ENCODE results near the gene OR6X1.
"Not testable (repeated sequence)": the region's sequence is repeated elsewhere in the genome, so short reads cannot be mapped to it uniquely, and the experiment has no call there.

OR6X1 gene

DNA sequence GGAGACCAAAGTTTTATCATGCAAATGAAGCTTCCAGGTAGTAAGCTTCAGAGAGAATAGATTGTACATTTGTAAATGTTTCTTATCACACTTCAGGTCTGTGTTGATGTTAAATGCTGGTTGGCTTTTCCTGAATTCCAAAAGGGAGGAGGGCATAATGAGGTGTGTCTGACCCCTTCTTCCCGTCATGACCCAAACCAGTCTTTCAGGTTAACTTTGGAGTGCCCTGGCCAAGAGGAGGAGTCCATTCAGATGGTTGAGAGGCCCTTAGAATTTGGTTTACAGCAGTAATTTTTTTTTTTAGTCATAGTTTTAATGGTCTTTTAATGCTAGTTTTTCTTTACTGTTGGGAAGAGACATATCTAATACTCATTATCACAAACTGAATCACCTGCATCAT lies 2.5 kb downstream of the OR6X1 start:
- no peak for DNase-seq

GRCh38 chr11:123748349-123748748 lies 6.0 kb downstream of the OR6X1 start:
- DNase-seq = not testable (repeated sequence)

GRCh38 chr11:123745764-123746451 lies 8.4 kb downstream of the OR6X1 start:
- no peak for DNase-seq

GRCh38 chr11:123742724-123743120 lies 11.6 kb downstream of the OR6X1 start:
- DNase-seq = no peak

GRCh38 chr11:123742031-123742723 lies 12.1 kb downstream of the OR6X1 start:
- DNase-seq = no peak

GRCh38 chr11:123741159-123742030 lies 12.9 kb downstream of the OR6X1 start, which contains the start of gene ZNF202:
Gene ZNF202 (minus strand): TSS chr11:123741660. CDS start chr11:123730888, 10,772 bp downstream.
- peak; percentile 84 for DNase-seq

- DNase-seq = no peak
These were observed 13.5 kb downstream of the OR6X1 start for GRCh38 chr11:123740787-123741158.

DNA sequence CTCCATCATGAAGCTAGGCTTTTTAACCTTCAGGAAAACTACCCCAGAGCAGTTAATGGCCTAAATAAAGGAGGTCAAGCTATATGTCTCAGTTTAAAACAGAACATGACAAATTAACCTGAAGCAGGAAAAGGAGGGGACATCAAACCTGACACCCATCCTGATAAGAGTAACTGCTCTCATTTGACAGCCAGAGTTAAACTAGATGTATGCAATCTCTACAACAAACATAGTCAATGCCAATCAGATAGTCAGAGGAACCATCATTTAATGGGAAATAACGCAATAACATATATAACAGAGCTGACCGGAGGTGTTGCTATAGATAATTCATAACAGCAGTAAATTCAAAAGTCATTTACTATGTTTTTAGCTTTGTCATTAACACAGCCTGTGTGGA lies 15.9 kb downstream of the OR6X1 start:
- no peak for DNase-seq

DNA sequence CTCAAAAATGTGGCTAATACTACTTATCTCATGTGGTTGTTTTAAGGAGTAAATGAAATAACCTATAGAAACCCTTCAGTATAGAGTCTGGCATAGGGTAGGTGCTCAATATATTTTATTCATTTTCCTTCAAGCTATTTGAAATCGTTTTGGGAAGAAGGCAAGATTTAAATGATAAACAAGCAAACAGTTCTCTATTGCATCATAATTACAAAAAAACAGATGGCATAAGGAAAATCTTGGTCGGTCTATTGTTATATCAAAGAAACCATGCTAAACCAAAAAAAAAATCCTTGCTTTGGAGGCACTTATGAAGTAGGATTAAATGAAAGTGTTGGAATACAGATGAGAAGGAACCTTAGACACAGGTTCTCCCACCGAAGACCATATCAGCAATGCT lies 17.5 kb downstream of the OR6X1 start:
- DNase-seq = no peak

DNA sequence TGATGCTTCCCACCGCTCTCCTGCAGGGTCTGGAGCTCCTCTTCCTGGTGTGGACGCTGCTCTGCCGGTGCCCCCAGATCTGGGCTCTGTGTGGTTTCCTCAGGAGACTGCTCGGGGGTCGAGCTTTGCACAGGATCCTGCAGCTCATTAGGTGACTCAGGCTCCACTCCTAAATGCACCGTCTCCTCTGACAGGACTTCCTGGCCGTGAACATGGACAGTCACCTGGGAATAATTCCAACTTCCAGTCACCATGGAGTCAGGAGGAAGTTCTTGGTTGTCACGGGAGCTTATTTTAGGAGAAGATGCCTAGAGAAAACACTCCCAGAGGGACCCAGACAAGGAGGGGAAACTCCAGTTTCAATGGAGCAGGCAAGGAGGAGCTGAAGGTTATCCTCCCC lies 24.7 kb downstream of the OR6X1 start:
- no peak for DNase-seq

DNA sequence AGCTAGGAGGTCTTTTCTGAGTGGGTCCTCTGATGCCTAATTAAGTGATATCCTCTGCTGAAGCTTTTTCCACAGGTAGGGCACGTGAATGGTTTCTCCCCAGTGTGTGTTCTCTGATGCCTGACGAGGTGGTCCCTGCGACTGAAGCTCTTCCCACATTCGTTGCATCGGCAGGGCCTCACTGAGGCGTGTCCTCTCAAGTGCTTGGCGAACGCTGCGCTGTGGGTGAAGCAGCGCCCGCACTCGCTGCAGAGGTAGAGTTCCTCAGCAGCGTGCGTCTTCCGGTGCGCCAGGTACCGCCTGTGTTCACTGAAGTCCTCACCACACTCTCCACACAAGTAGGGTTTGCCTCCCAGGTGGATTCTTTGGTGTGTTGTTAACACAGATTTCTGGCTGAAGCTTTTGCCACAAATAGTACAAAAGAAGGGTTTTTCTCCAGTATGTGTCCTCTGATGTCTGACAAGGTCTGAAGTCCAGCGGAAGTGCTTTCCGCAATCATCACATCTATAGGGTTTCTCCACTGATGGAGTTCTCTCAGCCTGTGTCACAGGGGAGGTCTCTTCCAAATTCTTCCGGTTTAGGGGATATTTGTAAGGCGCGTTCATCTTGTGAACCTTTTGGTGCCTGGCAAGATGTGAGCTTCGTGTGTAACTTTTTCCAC lies 28.2 kb downstream of the OR6X1 start:
- DNase-seq = no peak

- DNase-seq = no peak
These were observed 34.9 kb downstream of the OR6X1 start for GRCh38 chr11:123719452-123719851.

- no peak for DNase-seq
These were observed 35.8 kb downstream of the OR6X1 start for GRCh38 chr11:123718469-123718868.

- DNase-seq = no peak
These were observed 36.3 kb downstream of the OR6X1 start for GRCh38 chr11:123718063-123718462.

GRCh38 chr11:123712627-123713026 lies 41.7 kb downstream of the OR6X1 start:
- not testable (repeated sequence) for DNase-seq

DNA sequence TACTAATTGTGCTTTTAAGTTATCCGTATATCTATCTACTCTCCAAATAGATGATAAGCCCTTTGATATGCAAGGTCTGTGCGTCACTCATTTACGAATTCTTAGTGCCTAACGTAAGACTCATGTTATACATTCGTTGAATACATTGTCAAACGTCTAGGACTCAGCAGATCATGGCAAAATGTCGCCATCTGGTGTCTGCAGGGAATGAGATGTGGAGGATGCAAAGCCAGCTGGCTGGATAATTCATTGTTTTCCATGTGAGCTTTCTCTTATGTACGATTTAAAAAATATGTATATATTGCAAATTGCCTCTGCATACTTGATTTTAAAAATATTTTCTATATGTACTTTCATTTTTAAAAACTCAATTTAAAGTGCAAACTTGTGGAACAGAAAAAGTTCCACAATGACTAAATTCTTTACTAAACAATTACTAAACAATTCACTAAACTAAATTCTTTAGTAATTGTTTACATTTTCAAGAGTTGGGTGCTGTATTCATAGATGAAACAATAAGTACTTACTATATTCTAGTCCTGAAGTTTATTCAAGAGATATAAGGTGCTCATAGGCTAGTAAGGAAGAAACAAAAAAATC lies 46.6 kb downstream of the OR6X1 start:
- DNase-seq = peak; percentile 54

GRCh38 chr11:123707206-123707605 lies 47.1 kb downstream of the OR6X1 start:
- DNase-seq = no peak

DNA sequence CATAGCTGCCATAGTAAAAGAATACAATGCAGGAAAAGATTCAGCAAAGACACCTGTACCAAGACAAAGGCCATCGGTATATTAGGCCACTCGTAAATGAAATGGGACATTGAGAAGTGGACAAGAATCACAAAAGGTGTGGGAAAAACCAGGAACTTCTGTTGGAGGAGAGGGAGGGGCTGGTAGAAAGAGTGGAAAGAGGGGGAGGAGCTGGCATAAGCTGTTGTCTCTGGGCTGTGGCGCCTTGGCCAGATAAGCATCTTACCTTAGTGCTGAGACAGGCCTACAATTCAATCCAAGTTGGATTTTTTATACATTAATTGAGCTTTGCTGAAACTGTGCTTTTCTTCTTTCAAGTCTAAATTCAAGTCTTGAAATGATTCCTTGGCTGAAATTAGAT lies 50.0 kb downstream of the OR6X1 start:
- no peak for DNase-seq

All from MV-4-11 (cell line).